HG03064 (cell line): ENCODE measurements around the gene TRAK1.
A peak's percentile ranks its signal among the peaks of the same experiment; 100 is the strongest.

Experiments
- ATAC-seq: cut with Tn5 transposase; IDR thresholded peaks from one replicate; pipeline ENCODE4 v1.9.1; 2021; ENCODE audit warnings: low read depth; ENCODE audit not compliant: unreplicated experiment

The TRAK1 gene

GRCh38 chr3:42067326-42067725 lies 23.8 kb upstream of the TRAK1 start:
- peak; percentile 81 for ATAC-seq

GRCh38 chr3:42068303-42069088 lies 22.7 kb upstream of the TRAK1 start:
- ATAC-seq, result no peak

- ATAC-seq, result no peak
Observed at GRCh38 chr3:42070089-42070488, 21.1 kb upstream of the TRAK1 start.

GRCh38 chr3:42070524-42070923 lies 20.6 kb upstream of the TRAK1 start:
- ATAC-seq, result no peak

- no peak for ATAC-seq
Observed at GRCh38 chr3:42071904-42072812, 19.0 kb upstream of the TRAK1 start.

- ATAC-seq, result no peak
Observed at GRCh38 chr3:42072831-42073301, 18.3 kb upstream of the TRAK1 start.

GRCh38 chr3:42077785-42078184 lies 13.4 kb upstream of the TRAK1 start:
- no peak for ATAC-seq

- ATAC-seq, result no peak
Observed at GRCh38 chr3:42078677-42079076, 12.5 kb upstream of the TRAK1 start.

GRCh38 chr3:42079701-42080452 lies 11.3 kb upstream of the TRAK1 start:
- ATAC-seq, result no peak

GRCh38 chr3:42080453-42080872 lies 10.7 kb upstream of the TRAK1 start:
- peak; percentile 60 for ATAC-seq

GRCh38 chr3:42081838-42082473 lies 9.2 kb upstream of the TRAK1 start:
- no peak for ATAC-seq

GRCh38 chr3:42084586-42084985 lies 6.6 kb upstream of the TRAK1 start:
- ATAC-seq, result no peak

- ATAC-seq, result no peak
Observed at GRCh38 chr3:42085641-42086376, 5.3 kb upstream of the TRAK1 start.

- ATAC-seq, result no peak
Observed at GRCh38 chr3:42088803-42089530, 2.2 kb upstream of the TRAK1 start.

GRCh38 chr3:42092006-42092405 lies 849 bp downstream of the TRAK1 start:
- ATAC-seq, result no peak

- no peak for ATAC-seq
Observed at GRCh38 chr3:42094128-42094527, 3.0 kb downstream of the TRAK1 start.

- ATAC-seq, result no peak
Observed at GRCh38 chr3:42094691-42095391, 3.7 kb downstream of the TRAK1 start.

GRCh38 chr3:42095540-42095939 lies 4.4 kb downstream of the TRAK1 start:
- ATAC-seq, result no peak
